ENCODE data around the gene TMEM39A. TPM values are rescaled to one million over a fixed set of nuclear protein-coding genes. Genes with fewer than 3 reads are reported as not detected.

Gene TMEM39A
- total and polyA plus RNA-seq, 2 donors (not counting 1 experiment from before 2014, with no cell fraction given): 48.0 to 59.0 TPM

DNA sequence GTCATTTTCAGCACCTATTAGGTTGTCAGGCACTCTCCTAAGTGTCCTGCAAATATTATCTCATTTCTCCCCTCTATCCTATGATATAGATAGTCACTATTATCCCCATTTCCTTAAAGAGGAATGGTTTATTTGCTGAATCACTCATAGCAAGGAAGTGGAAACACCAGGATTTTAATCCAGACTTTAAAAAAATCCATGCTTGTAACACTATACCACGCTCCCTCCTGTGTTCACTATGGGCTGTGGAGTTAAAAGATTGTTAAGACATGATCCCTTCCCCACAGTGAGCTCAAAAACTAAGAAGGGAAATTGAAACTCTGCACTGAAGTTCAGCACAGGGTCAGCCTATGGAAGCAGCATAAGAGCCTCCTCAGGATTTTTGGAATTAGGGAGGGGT, 60.2 kb downstream of the TMEM39A start:
- no peak overlapping the region for H3K27ac ChIP-seq (ENCODE audit: insufficient read depth, low read length)
- no peak overlapping the region for H3K4me3 ChIP-seq (replicated peaks in 1 of 4; ENCODE audit: control extremely low read depth in 1 of 4, insufficient read depth in 1 of 4, low read depth in 3 of 4, low read length in 4 of 4)
- H2AFZ ChIP-seq (ENCODE audit: low read length): no peak overlapping the region
- H4K20me1 ChIP-seq (ENCODE audit: control insufficient read depth, extremely low read depth, insufficient read depth, low read length): no peaks in the 10 kb centered on the region
- H3K36me3 ChIP-seq (ENCODE audit: control insufficient read depth, insufficient read depth, low read length): peaks cover 6% of the 10 kb centered on the region
- TF ChIP-seq, protein P1, sequence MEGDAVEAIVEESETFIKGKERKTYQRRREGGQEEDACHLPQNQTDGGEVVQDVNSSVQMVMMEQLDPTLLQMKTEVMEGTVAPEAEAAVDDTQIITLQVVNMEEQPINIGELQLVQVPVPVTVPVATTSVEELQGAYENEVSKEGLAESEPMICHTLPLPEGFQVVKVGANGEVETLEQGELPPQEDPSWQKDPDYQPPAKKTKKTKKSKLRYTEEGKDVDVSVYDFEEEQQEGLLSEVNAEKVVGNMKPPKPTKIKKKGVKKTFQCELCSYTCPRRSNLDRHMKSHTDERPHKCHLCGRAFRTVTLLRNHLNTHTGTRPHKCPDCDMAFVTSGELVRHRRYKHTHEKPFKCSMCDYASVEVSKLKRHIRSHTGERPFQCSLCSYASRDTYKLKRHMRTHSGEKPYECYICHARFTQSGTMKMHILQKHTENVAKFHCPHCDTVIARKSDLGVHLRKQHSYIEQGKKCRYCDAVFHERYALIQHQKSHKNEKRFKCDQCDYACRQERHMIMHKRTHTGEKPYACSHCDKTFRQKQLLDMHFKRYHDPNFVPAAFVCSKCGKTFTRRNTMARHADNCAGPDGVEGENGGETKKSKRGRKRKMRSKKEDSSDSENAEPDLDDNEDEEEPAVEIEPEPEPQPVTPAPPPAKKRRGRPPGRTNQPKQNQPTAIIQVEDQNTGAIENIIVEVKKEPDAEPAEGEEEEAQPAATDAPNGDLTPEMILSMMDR (conservative IDR thresholded peaks at IDR 0.05 in 1 of 2, IDR thresholded peaks at IDR 0.05 in 1 of 2; ENCODE audit: low read depth in 1 of 2, low read length in 2 of 2): no peak
- no peak for TF ChIP-seq EZH2 (IDR thresholded peaks at IDR 0.05; ENCODE audit: low read length, missing control alignments)
- no peaks in the 10 kb centered on the region for H3K27me3 ChIP-seq (ENCODE audit: control insufficient read depth, insufficient read depth, low read length)
- no peaks in the 10 kb centered on the region for H3K4me1 ChIP-seq (ENCODE audit: control insufficient read depth, extremely low read depth, insufficient read depth, low read length)
- no peak overlapping the region for H3K9ac ChIP-seq (ENCODE audit: insufficient read depth, low read length)
- no peak for DNase-seq (ENCODE audit: low read depth in 2 of 2)
- H3K79me2 ChIP-seq (ENCODE audit: control insufficient read depth, insufficient read depth, low read length): no peaks in the 10 kb centered on the region
- no peak overlapping the region for H3K4me2 ChIP-seq (ENCODE audit: extremely low read depth, insufficient read depth, low read length)
- no peaks in the 10 kb centered on the region for H3K9me3 ChIP-seq (ENCODE audit: control insufficient read depth, insufficient read depth, low read depth, low read length)

DNA sequence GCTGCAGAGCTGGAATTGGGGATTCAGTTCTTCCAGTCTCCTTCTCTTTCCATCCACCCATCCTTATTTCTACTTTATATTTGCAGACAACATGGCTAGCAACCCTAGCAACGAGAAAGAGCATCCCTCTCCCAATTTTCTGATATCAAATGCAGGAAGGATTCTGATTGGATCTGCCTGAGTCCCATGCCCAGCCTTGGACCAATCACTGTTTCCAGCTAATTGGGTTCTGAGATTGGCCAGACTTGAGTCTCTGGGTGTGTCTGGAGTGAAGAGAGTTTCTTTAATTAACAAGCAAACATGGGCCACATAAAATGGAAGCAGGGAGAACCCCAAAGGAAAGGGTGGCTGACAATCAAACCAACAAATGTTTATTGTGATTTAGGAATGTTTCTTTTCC, 60.6 kb downstream of the TMEM39A start:
- H3K36me3 ChIP-seq (ENCODE audit: control insufficient read depth, insufficient read depth, low read length): peaks cover 6% of the 10 kb centered on the region
- no peak overlapping the region for H3K4me3 ChIP-seq (replicated peaks in 1 of 4; ENCODE audit: control extremely low read depth in 1 of 4, insufficient read depth in 1 of 4, low read depth in 3 of 4, low read length in 4 of 4)
- no peaks in the 10 kb centered on the region for H3K9me3 ChIP-seq (ENCODE audit: control insufficient read depth, insufficient read depth, low read depth, low read length)
- H3K4me1 ChIP-seq (ENCODE audit: control insufficient read depth, extremely low read depth, insufficient read depth, low read length): no peaks in the 10 kb centered on the region
- no peak for TF ChIP-seq EZH2 (IDR thresholded peaks at IDR 0.05; ENCODE audit: low read length, missing control alignments)
- TF ChIP-seq, protein P1 (conservative IDR thresholded peaks at IDR 0.05 in 1 of 2, IDR thresholded peaks at IDR 0.05 in 1 of 2; ENCODE audit: low read depth in 1 of 2, low read length in 2 of 2): no peak
- H3K9ac ChIP-seq (ENCODE audit: insufficient read depth, low read length): no peak overlapping the region
- DNase-seq (ENCODE audit: low read depth in 2 of 2): no peak
- no peak overlapping the region for H3K27ac ChIP-seq (ENCODE audit: insufficient read depth, low read length)
- no peak overlapping the region for H2AFZ ChIP-seq (ENCODE audit: low read length)
- no peaks in the 10 kb centered on the region for H3K79me2 ChIP-seq (ENCODE audit: control insufficient read depth, insufficient read depth, low read length)
- H3K27me3 ChIP-seq (ENCODE audit: control insufficient read depth, insufficient read depth, low read length): no peaks in the 10 kb centered on the region
- no peaks in the 10 kb centered on the region for H4K20me1 ChIP-seq (ENCODE audit: control insufficient read depth, extremely low read depth, insufficient read depth, low read length)
- no peak overlapping the region for H3K4me2 ChIP-seq (ENCODE audit: extremely low read depth, insufficient read depth, low read length)

DNA sequence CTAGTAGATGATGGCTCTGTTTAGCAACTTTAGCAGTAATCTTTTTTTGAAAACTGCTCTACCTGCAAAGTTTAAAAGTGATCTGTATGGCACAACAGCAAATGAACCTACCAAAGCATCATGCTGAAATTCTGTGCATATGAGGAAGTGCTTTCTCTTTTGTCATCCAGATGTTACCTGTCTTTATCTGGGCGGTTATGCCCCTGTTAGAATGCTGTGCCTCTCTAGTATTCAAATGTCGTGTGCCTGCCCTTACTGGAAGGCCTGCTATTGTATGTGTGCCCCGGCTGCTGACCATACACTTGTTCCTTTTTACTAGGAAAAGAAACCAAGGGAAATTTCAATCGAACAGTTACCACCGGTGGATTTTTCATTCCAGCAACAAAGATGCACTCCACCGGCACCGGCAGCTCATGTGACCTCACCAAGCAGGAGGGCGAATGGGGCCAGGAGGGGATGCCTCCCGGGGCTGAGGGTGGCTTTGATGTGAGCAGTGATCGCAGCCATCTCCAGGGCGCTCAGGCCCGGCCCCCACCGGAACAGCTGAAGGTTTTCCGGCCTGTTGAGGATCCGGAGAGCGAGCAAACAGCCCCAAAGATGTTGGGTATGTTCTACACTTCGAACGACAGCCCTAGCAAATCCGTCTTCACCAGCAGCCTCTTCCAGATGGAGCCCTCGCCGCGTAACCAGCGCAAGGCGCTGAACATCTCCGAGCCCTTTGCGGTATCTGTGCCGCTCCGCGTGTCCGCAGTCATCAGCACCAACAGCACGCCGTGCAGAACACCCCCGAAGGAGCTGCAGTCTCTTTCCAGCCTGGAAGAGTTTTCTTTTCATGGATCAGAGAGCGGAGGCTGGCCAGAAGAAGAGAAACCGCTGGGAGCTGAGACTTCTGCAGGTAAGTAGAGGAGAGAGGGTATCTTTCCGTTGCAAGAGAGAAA, 61.6 kb downstream of the TMEM39A start:
- H3K9me3 ChIP-seq (ENCODE audit: control insufficient read depth, insufficient read depth, low read depth, low read length): no peaks in the 10 kb centered on the region
- no peaks in the 10 kb centered on the region for H3K27me3 ChIP-seq (ENCODE audit: control insufficient read depth, insufficient read depth, low read length)
- no peak overlapping the region for H3K9ac ChIP-seq (ENCODE audit: insufficient read depth, low read length)
- TF ChIP-seq, protein P1 (conservative IDR thresholded peaks at IDR 0.05 in 1 of 2, IDR thresholded peaks at IDR 0.05 in 1 of 2; ENCODE audit: low read depth in 1 of 2, low read length in 2 of 2): no peak
- no peak for TF ChIP-seq EZH2 (IDR thresholded peaks at IDR 0.05; ENCODE audit: low read length, missing control alignments)
- no peak overlapping the region for H3K27ac ChIP-seq (ENCODE audit: insufficient read depth, low read length)
- no peak overlapping the region for H3K4me3 ChIP-seq (replicated peaks in 1 of 4; ENCODE audit: control extremely low read depth in 1 of 4, insufficient read depth in 1 of 4, low read depth in 3 of 4, low read length in 4 of 4)
- no peaks in the 10 kb centered on the region for H3K4me1 ChIP-seq (ENCODE audit: control insufficient read depth, extremely low read depth, insufficient read depth, low read length)
- no peaks in the 10 kb centered on the region for H3K79me2 ChIP-seq (ENCODE audit: control insufficient read depth, insufficient read depth, low read length)
- no peak overlapping the region for H3K4me2 ChIP-seq (ENCODE audit: extremely low read depth, insufficient read depth, low read length)
- H3K36me3 ChIP-seq (ENCODE audit: control insufficient read depth, insufficient read depth, low read length): peaks cover 6% of the 10 kb centered on the region
- no peak overlapping the region for H2AFZ ChIP-seq (ENCODE audit: low read length)
- no peak for DNase-seq (ENCODE audit: low read depth in 2 of 2)
- no peaks in the 10 kb centered on the region for H4K20me1 ChIP-seq (ENCODE audit: control insufficient read depth, extremely low read depth, insufficient read depth, low read length)
